ENCODE results near the gene MAP10. TPM values are rescaled to one million over a fixed set of nuclear protein-coding genes. Genes with fewer than 3 reads are reported as not detected.

The MAP10 gene
- total RNA-seq, 1 donor from 2014 or later = 2.2 TPM

DNA sequence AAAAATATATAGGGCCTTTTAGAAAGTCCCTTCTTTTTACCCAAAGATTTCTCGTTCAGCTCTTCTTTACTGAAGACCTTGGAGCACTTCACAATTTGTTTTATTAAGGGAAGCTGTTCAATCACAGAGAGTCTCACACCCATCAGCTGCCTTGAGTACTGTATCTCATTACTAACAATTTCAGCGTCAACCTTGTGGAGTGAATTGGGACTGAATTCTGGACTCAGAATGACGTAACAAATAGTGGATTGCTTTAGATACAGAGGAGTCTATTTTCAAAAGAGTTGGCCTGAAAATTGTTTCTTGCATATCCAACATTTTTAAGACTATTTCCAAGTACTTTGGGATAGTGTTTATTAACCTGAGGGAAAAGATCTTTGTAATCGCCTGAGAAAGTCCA, 7.9 kb downstream of the MAP10 start:
- Histone ChIP-seq H3K4me3 (no peak overlapping the region), H3K27me3 (no peaks in the 10 kb centered on the region), H3K36me3 (no peaks in the 10 kb centered on the region), H3K27ac (no peak overlapping the region), H3K4me1 (no peaks in the 10 kb centered on the region), H3K9me3 (no peaks in the 10 kb centered on the region)
- DNase-seq (ENCODE audit: extremely low spot score in 2 of 2) = no peak
- intact Hi-C loops (cut with DNase I) = no loop called here
- TF ChIP-seq POLR2A (IDR thresholded peaks at IDR 0.05) (no peak), POLR2AphosphoS5 (IDR thresholded peaks at IDR 0.05; ENCODE audit: insufficient read depth in 1 of 2, low read depth in 1 of 2) (no peak)
- TF ChIP-seq, protein P1, sequence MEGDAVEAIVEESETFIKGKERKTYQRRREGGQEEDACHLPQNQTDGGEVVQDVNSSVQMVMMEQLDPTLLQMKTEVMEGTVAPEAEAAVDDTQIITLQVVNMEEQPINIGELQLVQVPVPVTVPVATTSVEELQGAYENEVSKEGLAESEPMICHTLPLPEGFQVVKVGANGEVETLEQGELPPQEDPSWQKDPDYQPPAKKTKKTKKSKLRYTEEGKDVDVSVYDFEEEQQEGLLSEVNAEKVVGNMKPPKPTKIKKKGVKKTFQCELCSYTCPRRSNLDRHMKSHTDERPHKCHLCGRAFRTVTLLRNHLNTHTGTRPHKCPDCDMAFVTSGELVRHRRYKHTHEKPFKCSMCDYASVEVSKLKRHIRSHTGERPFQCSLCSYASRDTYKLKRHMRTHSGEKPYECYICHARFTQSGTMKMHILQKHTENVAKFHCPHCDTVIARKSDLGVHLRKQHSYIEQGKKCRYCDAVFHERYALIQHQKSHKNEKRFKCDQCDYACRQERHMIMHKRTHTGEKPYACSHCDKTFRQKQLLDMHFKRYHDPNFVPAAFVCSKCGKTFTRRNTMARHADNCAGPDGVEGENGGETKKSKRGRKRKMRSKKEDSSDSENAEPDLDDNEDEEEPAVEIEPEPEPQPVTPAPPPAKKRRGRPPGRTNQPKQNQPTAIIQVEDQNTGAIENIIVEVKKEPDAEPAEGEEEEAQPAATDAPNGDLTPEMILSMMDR (IDR thresholded peaks at IDR 0.05) = no peak

DNA sequence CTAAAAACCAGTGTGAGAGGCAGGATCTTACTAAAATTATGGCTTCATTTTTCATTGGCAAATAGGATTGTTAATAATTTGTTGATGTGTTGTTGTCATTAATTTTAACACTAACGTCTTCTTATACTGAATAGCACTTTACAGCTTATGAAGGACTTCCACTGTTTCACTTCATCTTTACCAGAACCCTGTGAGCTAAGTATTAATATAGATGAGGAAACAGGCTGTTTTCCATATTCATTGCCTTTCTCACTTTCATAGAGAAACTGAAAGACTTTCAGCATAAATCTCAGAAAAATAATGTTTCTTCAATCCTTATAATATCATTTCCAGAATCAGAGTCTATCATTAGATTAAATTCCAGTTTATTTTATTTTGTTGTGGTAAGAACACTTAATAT, 8.5 kb downstream of the MAP10 start:
- H3K36me3 ChIP-seq = no peaks in the 10 kb centered on the region
- H3K27ac ChIP-seq = no peak overlapping the region
- intact Hi-C loops (cut with DNase I) = no loop called here
- no peak for DNase-seq (ENCODE audit: extremely low spot score in 2 of 2)
- TF ChIP-seq POLR2A (IDR thresholded peaks at IDR 0.05) (no peak), POLR2AphosphoS5 (IDR thresholded peaks at IDR 0.05; ENCODE audit: insufficient read depth in 1 of 2, low read depth in 1 of 2) (no peak)
- TF ChIP-seq, protein P1 (IDR thresholded peaks at IDR 0.05) = no peak
- H3K9me3 ChIP-seq = no peaks in the 10 kb centered on the region
- no peak overlapping the region for H3K4me3 ChIP-seq
- H3K4me1 ChIP-seq = no peaks in the 10 kb centered on the region
- H3K27me3 ChIP-seq = no peaks in the 10 kb centered on the region

DNA sequence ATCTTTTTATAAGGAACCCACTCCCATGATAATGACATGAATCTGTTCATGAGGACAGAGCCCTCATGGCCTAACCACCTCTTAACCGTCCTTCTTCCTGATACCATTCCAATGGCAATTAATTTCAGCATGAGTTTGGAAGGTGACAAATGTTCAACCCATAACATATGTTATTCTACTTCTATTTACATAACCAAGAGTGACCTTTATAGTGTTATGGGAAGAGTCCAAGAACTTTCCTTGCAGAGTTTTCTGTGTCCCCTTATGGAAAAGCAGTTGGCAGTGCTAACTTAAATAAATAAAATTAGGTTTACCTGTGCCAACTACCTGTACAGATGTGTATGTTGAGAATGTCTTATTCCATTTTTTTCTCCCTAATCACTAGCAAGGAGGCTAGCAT, 11.1 kb downstream of the MAP10 start:
- no peaks in the 10 kb centered on the region for H3K9me3 ChIP-seq
- intact Hi-C loops (cut with DNase I) = no loop called here
- no peaks in the 10 kb centered on the region for H3K27me3 ChIP-seq
- H3K27ac ChIP-seq = no peak overlapping the region
- no peaks in the 10 kb centered on the region for H3K4me1 ChIP-seq
- H3K4me3 ChIP-seq = no peak overlapping the region
- no peaks in the 10 kb centered on the region for H3K36me3 ChIP-seq
- TF ChIP-seq POLR2AphosphoS5 (IDR thresholded peaks at IDR 0.05; ENCODE audit: insufficient read depth in 1 of 2, low read depth in 1 of 2) = no peak
- DNase-seq (ENCODE audit: extremely low spot score in 2 of 2) = no peak

DNA sequence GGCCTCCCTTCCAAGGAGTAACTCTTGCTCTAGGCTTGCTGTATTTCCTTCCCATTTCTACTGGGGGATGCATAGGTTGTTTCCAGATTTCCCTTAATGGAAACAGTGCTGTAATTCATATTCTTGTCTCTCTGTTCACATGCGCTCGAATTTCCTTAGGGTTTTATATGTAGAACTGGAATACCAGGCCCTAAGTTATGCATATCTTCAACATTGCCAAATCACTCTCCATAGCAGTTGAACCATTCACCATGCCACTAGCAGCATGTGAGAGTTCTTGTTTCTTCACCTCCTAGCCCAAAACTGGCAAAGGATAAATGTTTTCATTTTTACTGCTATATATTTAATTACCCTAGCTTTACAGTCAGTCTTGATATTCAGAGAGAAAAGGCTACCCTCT, 12.8 kb downstream of the MAP10 start:
- no peak for DNase-seq (ENCODE audit: extremely low spot score in 2 of 2)
- intact Hi-C loops (cut with DNase I) = no loop called here
- H3K4me3 ChIP-seq = no peak overlapping the region
- no peaks in the 10 kb centered on the region for H3K27me3 ChIP-seq
- no peaks in the 10 kb centered on the region for H3K36me3 ChIP-seq
- H3K27ac ChIP-seq = no peak overlapping the region
- TF ChIP-seq POLR2A (IDR thresholded peaks at IDR 0.05) (no peak), POLR2AphosphoS5 (IDR thresholded peaks at IDR 0.05; ENCODE audit: insufficient read depth in 1 of 2, low read depth in 1 of 2) (no peak)
- TF ChIP-seq, protein P1 (IDR thresholded peaks at IDR 0.05) = no peak
- no peaks in the 10 kb centered on the region for H3K4me1 ChIP-seq
- H3K9me3 ChIP-seq = no peaks in the 10 kb centered on the region

DNA sequence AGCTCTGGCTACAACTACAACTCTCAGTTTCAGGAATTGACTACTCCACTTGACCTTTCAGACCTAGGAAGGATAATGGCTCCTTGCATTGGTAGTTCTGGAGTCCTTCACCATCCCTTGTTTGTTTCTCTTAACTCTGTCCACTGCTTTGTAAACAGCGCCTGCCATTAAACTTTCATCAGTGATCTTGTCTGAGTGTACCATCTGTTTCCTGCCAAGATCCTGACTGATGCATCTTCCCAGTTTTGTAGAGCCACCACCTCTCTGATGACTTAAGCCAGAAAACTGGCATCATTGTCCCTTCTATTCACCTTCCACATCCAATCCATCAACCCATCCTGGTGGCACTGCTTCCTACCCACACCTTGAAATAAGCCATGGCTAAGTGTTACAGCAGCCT, 15.2 kb downstream of the MAP10 start:
- Histone ChIP-seq H3K4me1 (no peaks in the 10 kb centered on the region), H3K9me3 (no peaks in the 10 kb centered on the region), H3K27me3 (no peaks in the 10 kb centered on the region), H3K36me3 (no peaks in the 10 kb centered on the region), H3K4me3 (no peak overlapping the region), H3K27ac (no peak overlapping the region)
- no peak for DNase-seq (ENCODE audit: extremely low spot score in 2 of 2)
- no peak for TF ChIP-seq POLR2A (IDR thresholded peaks at IDR 0.05)
- TF ChIP-seq POLR2AphosphoS5 (IDR thresholded peaks at IDR 0.05; ENCODE audit: insufficient read depth in 1 of 2, low read depth in 1 of 2) = no peak
- TF ChIP-seq, protein P1 (IDR thresholded peaks at IDR 0.05) = no peak
- intact Hi-C loops (cut with DNase I) = no loop called here

DNA sequence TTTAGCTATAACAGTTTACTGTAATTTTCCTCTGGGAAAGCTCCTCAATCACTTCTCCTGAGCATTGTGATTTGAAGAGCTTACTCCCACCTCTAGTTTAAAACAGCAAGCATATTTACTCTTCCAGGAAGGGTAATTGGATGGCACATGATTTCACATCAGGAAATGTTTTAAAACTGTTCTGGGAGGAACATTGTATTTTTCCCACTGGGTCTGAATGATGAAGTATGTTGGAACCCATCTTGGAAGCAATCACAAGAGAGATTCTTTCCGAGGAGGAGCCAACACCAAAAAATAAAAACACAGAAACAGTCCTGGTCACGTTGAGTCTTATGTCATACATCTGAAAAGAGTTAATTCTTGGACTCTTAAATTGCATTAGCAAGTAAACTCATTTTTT, 17.3 kb downstream of the MAP10 start:
- Histone ChIP-seq H3K27me3 (no peaks in the 10 kb centered on the region), H3K4me3 (no peak overlapping the region), H3K36me3 (no peaks in the 10 kb centered on the region), H3K9me3 (no peaks in the 10 kb centered on the region), H3K27ac (no peak overlapping the region), H3K4me1 (no peaks in the 10 kb centered on the region)
- no peak for DNase-seq (ENCODE audit: extremely low spot score in 2 of 2)
- TF ChIP-seq POLR2AphosphoS5 (IDR thresholded peaks at IDR 0.05; ENCODE audit: insufficient read depth in 1 of 2, low read depth in 1 of 2) = peak in 1 of 2 donors; percentile 43
- no peak for TF ChIP-seq POLR2A (IDR thresholded peaks at IDR 0.05)
- TF ChIP-seq, protein P1 (IDR thresholded peaks at IDR 0.05) = no peak
- intact Hi-C loops (cut with DNase I) = no loop called here

Measured in vagina (tissue), 2 donors.